Activated B cell treated with CpG ODN at 0.5 μM for 24 hours (primary cell): ENCODE measurements around the gene DNAH17. TPM values are rescaled to one million over a fixed set of nuclear protein-coding genes. Genes with fewer than 3 reads are reported as not detected.

Experiments used
- ATAC-seq: fragments of 200-7000 bp; cut with Tn5 transposase; one replicate; pipeline ENCODE4 v1.10.0; 2021; ENCODE audit warnings: low read depth, mild to moderate bottlenecking, moderate library complexity
- CTCF ChIA-PET: fragments of 350-600 bp; sonication (Branson Sonifier 250); formaldehyde crosslinking; loops from one replicate; lab custom pipeline; 2021; ENCODE audit warnings: antibody characterized with exemption; lab: Charles Lee
- POLR2A ChIA-PET: fragments of 350-600 bp; sonication (Branson Sonifier 250); formaldehyde crosslinking; loops from one replicate; lab custom pipeline; 2021; ENCODE audit warnings: antibody characterized with exemption; lab: Charles Lee
- DNase-seq: peaks from one replicate; pipeline ENCODE4 v3.0.0; 2022
- H3K27ac Mint-ChIP-seq: one replicate; pipeline ENCODE4 v1.8.0; 2020; ENCODE audit warnings: mixed read lengths
- H3K27me3 Mint-ChIP-seq: one replicate; pipeline ENCODE4 v1.8.0; 2021; ENCODE audit warnings: mixed read lengths
- H3K36me3 Mint-ChIP-seq: one replicate; pipeline ENCODE4 v1.8.0; 2021; ENCODE audit warnings: low read depth, mixed read lengths
- H3K4me1 Mint-ChIP-seq: one replicate; pipeline ENCODE4 v1.8.0; 2021; ENCODE audit warnings: mixed read lengths
- H3K4me3 Mint-ChIP-seq: one replicate; pipeline ENCODE4 v1.8.0; 2020; ENCODE audit warnings: mild to moderate bottlenecking, mixed read lengths
- H3K9me3 Mint-ChIP-seq: one replicate; pipeline ENCODE4 v1.8.0; 2020; ENCODE audit warnings: mixed read lengths
- intact Hi-C: fragments of 100-400 bp; cut with micrococcal nuclease; formaldehyde crosslinking; loops from one replicate; pipeline ENCODE4 v1.15.1; 2024
- total RNA-seq: library from RNA; stranded (reverse); gene quantifications from 2 replicates; pipeline ENCODE4 v1.2.3, GENCODE V29; 2022
- TF ChIP-seq, protein P1 (sequence below): fragments of 200-600 bp; IDR thresholded peaks from one replicate; pipeline ENCODE4 v1.8.0; 2022; ENCODE audit warnings: antibody characterized with exemption, mild to moderate bottlenecking

The DNAH17 gene
- total RNA-seq, 1 donor from 2014 or later, result 0.13 TPM

DNA sequence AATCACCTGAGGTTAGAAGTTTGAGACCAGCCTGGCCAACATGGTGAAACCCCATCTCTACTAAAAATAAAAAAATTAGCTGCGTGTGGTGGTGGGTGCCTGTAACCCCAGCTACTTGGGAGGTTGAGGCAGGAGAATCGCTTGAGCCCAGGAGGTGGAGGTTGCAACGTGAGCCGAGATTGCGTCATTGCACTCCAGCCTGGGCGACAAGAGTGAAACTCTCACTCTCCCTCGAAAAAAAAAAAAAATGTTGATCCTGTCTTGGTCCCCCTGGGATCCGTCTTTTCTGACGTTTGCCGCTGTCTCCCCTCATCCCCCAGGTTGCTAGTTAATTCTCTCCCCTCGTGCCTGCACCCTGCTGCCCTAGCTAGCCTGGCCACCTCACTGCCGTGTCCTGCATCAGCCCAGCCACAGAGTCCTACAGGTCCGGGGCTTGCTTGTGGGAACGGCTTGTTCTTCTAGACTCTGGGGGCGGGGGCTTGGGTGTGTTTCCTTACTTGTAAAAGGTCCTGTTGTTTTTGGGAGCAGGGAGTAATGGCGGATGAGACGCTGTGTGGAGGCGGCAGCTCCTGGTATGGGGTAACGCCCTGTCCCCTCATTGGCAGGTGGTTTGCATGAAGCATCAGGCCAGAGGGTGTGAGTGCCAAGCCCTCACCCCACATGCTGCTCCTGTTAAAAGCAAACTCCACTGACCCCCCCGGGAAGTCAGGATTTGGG is 154.2 kb downstream of the DNAH17 start:
- Mint-ChIP-seq H3K4me1 (peaks cover 2% of the 10 kb centered on the region), H3K9me3 (no peaks in the 10 kb centered on the region), H3K4me3 (no peak overlapping the region), H3K27ac (no peak overlapping the region), H3K36me3 (peaks cover 80% of the 10 kb centered on the region), H3K27me3 (no peaks in the 10 kb centered on the region)
- TF ChIP-seq, protein P1, sequence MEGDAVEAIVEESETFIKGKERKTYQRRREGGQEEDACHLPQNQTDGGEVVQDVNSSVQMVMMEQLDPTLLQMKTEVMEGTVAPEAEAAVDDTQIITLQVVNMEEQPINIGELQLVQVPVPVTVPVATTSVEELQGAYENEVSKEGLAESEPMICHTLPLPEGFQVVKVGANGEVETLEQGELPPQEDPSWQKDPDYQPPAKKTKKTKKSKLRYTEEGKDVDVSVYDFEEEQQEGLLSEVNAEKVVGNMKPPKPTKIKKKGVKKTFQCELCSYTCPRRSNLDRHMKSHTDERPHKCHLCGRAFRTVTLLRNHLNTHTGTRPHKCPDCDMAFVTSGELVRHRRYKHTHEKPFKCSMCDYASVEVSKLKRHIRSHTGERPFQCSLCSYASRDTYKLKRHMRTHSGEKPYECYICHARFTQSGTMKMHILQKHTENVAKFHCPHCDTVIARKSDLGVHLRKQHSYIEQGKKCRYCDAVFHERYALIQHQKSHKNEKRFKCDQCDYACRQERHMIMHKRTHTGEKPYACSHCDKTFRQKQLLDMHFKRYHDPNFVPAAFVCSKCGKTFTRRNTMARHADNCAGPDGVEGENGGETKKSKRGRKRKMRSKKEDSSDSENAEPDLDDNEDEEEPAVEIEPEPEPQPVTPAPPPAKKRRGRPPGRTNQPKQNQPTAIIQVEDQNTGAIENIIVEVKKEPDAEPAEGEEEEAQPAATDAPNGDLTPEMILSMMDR, result no peak
- intact Hi-C loops, result loop anchor here (1.0 to 5.0 kb wide), 9 partner anchors 59 to 404 kb away; partner anchors contain the start of gene SOCS3
- ChIA-PET CTCF (interaction anchor here (0.6 to 7.6 kb wide), 16 partner anchors 10 to 473 kb away, joined by 3 to 59 read pairs (median 5); partner anchors contain the start of gene SOCS3), POLR2A (interaction anchor here (0.7 to 1.2 kb wide), 4 partner anchors 43 to 338 kb away, joined by 3 to 6 read pairs (median 4); no protein-coding TSS in a partner anchor)
- DNase-seq, result no peak
- ATAC-seq, result no peak

DNA sequence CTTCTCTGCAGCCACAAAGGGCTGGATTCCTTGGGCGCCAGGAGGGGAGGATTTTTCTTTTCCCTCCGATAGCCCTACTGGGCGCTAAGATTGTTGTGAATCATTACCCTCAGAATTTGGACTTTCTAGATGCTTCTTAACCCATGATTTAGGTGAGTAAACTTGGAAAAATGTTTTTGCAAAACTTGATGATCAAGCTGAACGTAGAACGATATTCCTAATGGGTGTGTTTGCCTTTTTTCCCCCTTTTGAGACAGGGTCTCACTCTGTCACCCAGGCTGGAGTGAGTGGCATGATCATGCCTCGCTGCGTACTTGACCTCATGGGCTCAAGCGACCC is 155.0 kb downstream of the DNAH17 start:
- POLR2A ChIA-PET, result interaction anchor here (0.7 to 1.8 kb wide), 4 partner anchors 42 to 338 kb away, joined by 3 to 5 read pairs (median 4); no protein-coding TSS in a partner anchor

DNA sequence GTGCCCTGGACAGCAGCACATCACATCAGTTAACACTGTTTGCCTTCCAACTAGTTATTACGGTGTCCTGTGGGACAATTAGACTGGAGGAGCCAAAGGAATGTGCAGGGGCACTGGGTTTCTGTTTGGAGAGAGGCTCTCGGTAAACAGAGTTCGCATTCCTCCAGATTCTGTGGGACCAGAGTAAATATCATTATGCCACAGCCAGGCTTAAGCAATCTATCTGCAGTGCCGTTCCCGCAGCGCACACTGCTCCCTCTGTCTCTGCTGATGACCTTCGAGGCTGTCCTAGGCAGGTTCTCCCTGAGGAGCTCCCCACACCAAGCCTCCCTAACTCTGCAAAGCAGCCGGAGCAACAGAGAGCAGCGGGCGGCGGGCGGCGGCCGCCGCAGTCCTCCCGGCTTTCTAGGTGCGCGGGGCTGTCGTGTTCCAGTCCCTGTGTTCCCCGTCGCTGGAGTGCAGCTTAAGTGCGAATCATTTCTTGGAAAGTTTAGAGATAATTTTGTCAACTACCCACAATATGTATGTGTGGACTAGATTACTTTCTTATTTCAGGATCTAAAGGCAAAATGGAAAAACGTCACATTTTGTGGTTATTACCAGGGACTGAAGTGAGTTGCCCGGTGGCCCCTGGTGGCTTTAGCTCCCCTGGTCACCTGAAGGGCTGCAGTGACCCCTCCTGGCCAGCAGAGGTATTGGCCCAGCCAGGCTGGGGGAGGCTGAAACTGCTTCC is 155.5 kb downstream of the DNAH17 start:
- CTCF ChIA-PET, result interaction anchor here (0.7 to 7.6 kb wide), 26 partner anchors 16 to 403 kb away, joined by 3 to 59 read pairs (median 4); partner anchors contain the start of gene SOCS3
- Mint-ChIP-seq H3K27me3 (no peaks in the 10 kb centered on the region), H3K4me1 (peaks cover 2% of the 10 kb centered on the region), H3K36me3 (peaks cover 79% of the 10 kb centered on the region), H3K27ac (no peak overlapping the region), H3K9me3 (no peaks in the 10 kb centered on the region), H3K4me3 (no peak overlapping the region)
- DNase-seq (peak; percentile 73), ATAC-seq (peak; percentile 98)
- POLR2A ChIA-PET, result interaction anchor here (0.7 to 1.8 kb wide), 5 partner anchors 41 to 337 kb away, joined by 3 to 5 read pairs (median 3); no protein-coding TSS in a partner anchor
- intact Hi-C loops, result loop anchor here (1.0 to 5.0 kb wide), 9 partner anchors 57 to 402 kb away; partner anchors contain the start of gene SOCS3
- TF ChIP-seq, protein P1, result peak; percentile 69

More for the DNA sequence above, 155.0 kb downstream of the DNAH17 start:
- Mint-ChIP-seq H3K27me3 (no peaks in the 10 kb centered on the region), H3K4me3 (no peak overlapping the region), H3K27ac (no peak overlapping the region), H3K9me3 (no peaks in the 10 kb centered on the region), H3K4me1 (peaks cover 2% of the 10 kb centered on the region), H3K36me3 (peaks cover 80% of the 10 kb centered on the region)
- ATAC-seq (no peak), DNase-seq (no peak)
- intact Hi-C loops, result loop anchor here (1.0 to 5.0 kb wide), 9 partner anchors 58 to 403 kb away; partner anchors contain the start of gene SOCS3
- CTCF ChIA-PET, result interaction anchor here (0.8 to 7.6 kb wide), 25 partner anchors 11 to 403 kb away, joined by 3 to 59 read pairs (median 4); partner anchors contain the start of gene SOCS3
- TF ChIP-seq, protein P1, result no peak

DNA sequence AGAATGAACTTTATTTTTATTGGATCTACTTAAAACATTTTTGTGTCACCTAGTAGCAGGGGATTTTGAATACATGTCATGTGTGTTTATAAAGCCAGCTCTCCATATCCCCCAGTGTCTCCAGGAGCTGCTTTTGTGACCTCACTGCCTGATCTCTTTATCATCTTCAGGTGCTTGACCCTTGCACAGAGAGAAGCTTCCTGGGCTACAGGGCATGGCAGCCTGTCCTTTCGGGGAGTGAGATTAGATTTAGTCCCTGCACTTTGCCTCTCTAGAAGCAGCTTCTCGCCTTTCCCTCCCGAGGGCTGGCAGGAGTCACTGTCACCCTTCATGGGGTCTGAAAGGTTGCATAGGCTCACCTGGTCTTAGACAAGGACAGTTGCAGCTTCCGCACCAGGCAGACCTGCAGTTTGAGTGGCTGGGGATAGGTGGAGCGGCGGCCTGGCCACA is 156.1 kb downstream of the DNAH17 start:
- DNase-seq, result no peak
- peaks cover 74% of the 10 kb centered on the region for H3K36me3 Mint-ChIP-seq
- peaks cover 2% of the 10 kb centered on the region for H3K4me1 Mint-ChIP-seq
- H3K4me3 Mint-ChIP-seq, result no peak overlapping the region
- ATAC-seq, result no peak
- no peaks in the 10 kb centered on the region for H3K9me3 Mint-ChIP-seq
- intact Hi-C loops, result loop anchor here (5.0 kb wide), 2 partner anchors 229 to 244 kb away; no protein-coding TSS in a partner anchor
- TF ChIP-seq, protein P1, result no peak
- CTCF ChIA-PET, result interaction anchor here (0.7 to 7.6 kb wide), 18 partner anchors 24 to 402 kb away, joined by 3 to 59 read pairs (median 5); partner anchors contain the start of gene SOCS3
- POLR2A ChIA-PET, result interaction anchor here (0.9 to 1.8 kb wide), 3 partner anchors 131 to 245 kb away, joined by 3 to 5 read pairs (median 3); no protein-coding TSS in a partner anchor
- H3K27me3 Mint-ChIP-seq, result no peaks in the 10 kb centered on the region
- H3K27ac Mint-ChIP-seq, result no peak overlapping the region
